ENCODE measurements around the gene CKS1B. TPM values are rescaled to one million over a fixed set of nuclear protein-coding genes. Genes with fewer than 3 reads are reported as not detected.

Gene CKS1B
- total and polyA plus RNA-seq, 10 donors = 15.7 to 51.5 (median 27.5) TPM

GRCh38 chr1:155024315-155024714 lies 49.8 kb downstream of the CKS1B start:
- H3K36me3 ChIP-seq = no peaks in the 10 kb centered on the region
- H3K9me3 ChIP-seq = no peaks in the 10 kb centered on the region
- no peaks in the 10 kb centered on the region for H3K27me3 ChIP-seq (replicated peaks in 1 of 7)
- DNase-seq = no peak
- TF ChIP-seq POLR2A (IDR thresholded peaks at IDR 0.05) = no peak
- no peak for TF ChIP-seq CTCF (IDR thresholded peaks at IDR 0.05 in 8 of 11, conservative IDR thresholded peaks at IDR 0.05 in 3 of 11)
- no peak for TF ChIP-seq POLR2AphosphoS5 (IDR thresholded peaks at IDR 0.05)
- peaks cover 0 to 22% (median 3%) of the 10 kb centered on the region in 6 donors for H3K4me1 ChIP-seq
- no peak overlapping the region for H3K4me3 ChIP-seq
- intact Hi-C loops (cut with DNase I; ENCODE audit: low total_unique reads) = no loop called here
- WGBS, 5 donors = 86 to 92% (median 91%) methylated on average over 7 to 9 of the region's 9 CpGs
- no peak overlapping the region for H3K27ac ChIP-seq

GRCh38 chr1:155026154-155026553 lies 51.7 kb downstream of the CKS1B start:
- DNase-seq = no peak
- 69 to 82% (median 81%) methylated on average over 8 to 9 of the region's 9 CpGs for WGBS, 5 donors
- Histone ChIP-seq H3K27me3 (replicated peaks in 1 of 7) (no peaks in the 10 kb centered on the region), H3K36me3 (no peaks in the 10 kb centered on the region), H3K4me3 (no peak overlapping the region), H3K4me1 (peaks cover 0 to 15% (median 0%) of the 10 kb centered on the region in 6 donors), H3K9me3 (no peaks in the 10 kb centered on the region), H3K27ac (no peak overlapping the region)
- intact Hi-C loops (cut with DNase I; ENCODE audit: low total_unique reads) = no loop called here
- TF ChIP-seq POLR2AphosphoS5 (IDR thresholded peaks at IDR 0.05) = no peak
- no peak for TF ChIP-seq CTCF (IDR thresholded peaks at IDR 0.05 in 8 of 11, conservative IDR thresholded peaks at IDR 0.05 in 3 of 11)
- no peak for TF ChIP-seq POLR2A (IDR thresholded peaks at IDR 0.05)

GRCh38 chr1:155026588-155026987 lies 52.1 kb downstream of the CKS1B start:
- H3K27me3 ChIP-seq (replicated peaks in 1 of 7) = no peaks in the 10 kb centered on the region
- intact Hi-C loops (cut with DNase I; ENCODE audit: low total_unique reads) = no loop called here
- no peak overlapping the region for H3K4me3 ChIP-seq
- no peak overlapping the region for H3K27ac ChIP-seq
- H3K36me3 ChIP-seq = no peaks in the 10 kb centered on the region
- H3K9me3 ChIP-seq = no peaks in the 10 kb centered on the region
- H3K4me1 ChIP-seq = peaks cover 0 to 15% (median 0%) of the 10 kb centered on the region in 6 donors
- WGBS, 5 donors = 76 to 95% (median 93%) methylated on average over 6 of the region's 6 CpGs
- no peak for TF ChIP-seq POLR2AphosphoS5 (IDR thresholded peaks at IDR 0.05)
- TF ChIP-seq POLR2A (IDR thresholded peaks at IDR 0.05) = no peak
- no peak for TF ChIP-seq CTCF (IDR thresholded peaks at IDR 0.05 in 8 of 11, conservative IDR thresholded peaks at IDR 0.05 in 3 of 11)
- DNase-seq = no peak

Small RNA genes within 50 kb of the gene (microRNA-seq; reads per million reads assigned to microRNA genes)
- 0.57 to 1.1 (median 1.1) reads per million in 3 donors for gene MIR4258

Small RNA genes within 50 kb of the gene (small RNA-seq; reads per million reads assigned to genes)
- gene MIR4258 (0 reads per million in 4 donors), gene RF00017 (0 reads per million in 4 donors)

Other genes with a start within 250 kb of the CKS1B start
- gene KCNN3, start 104.4 kb upstream of the CKS1B start, total RNA-seq = 10 to 100 TPM in 3 of 7 donors, 1 to 10 TPM in 4; 3.8 to 15.1 (median 10.0) TPM
- under 1 TPM; 0.13 to 0.54 (median 0.53) TPM for gene KCNN3, start 104.4 kb upstream of the CKS1B start, polyA plus RNA-seq
- gene PMVK, start 38.0 kb upstream of the CKS1B start, total RNA-seq = 10 to 100 TPM; 12.4 to 50.6 (median 33.8) TPM
- 10 to 100 TPM; 30.3 to 68.8 (median 42.2) TPM for gene PMVK, start 38.0 kb upstream of the CKS1B start, polyA plus RNA-seq
- gene PBXIP1, start 18.6 kb upstream of the CKS1B start, total RNA-seq = 100 to 1,000 TPM in 3 of 7 donors, 10 to 100 TPM in 4; 70.2 to 125 (median 95.0) TPM
- gene PBXIP1, start 18.6 kb upstream of the CKS1B start, polyA plus RNA-seq = 10 to 100 TPM; 55.5 to 75.7 (median 62.2) TPM
- 10 to 100 TPM; 28.4 to 36.6 (median 35.5) TPM for gene PYGO2, start 12.9 kb upstream of the CKS1B start, total RNA-seq
- gene PYGO2, start 12.9 kb upstream of the CKS1B start, polyA plus RNA-seq = 10 to 100 TPM; 19.8 to 35.7 (median 19.9) TPM
- 100 to 1,000 TPM in 4 of 7 donors, 10 to 100 TPM in 3; 63.4 to 133 (median 108) TPM for gene SHC1, start 3.9 kb upstream of the CKS1B start, total RNA-seq
- 10 to 100 TPM; 36.8 to 49.8 (median 48.6) TPM for gene SHC1, start 3.9 kb upstream of the CKS1B start, polyA plus RNA-seq
- gene FLAD1, start 8.7 kb downstream of the CKS1B start, total RNA-seq = 10 to 100 TPM; 27.1 to 35.8 (median 30.3) TPM
- gene FLAD1, start 8.7 kb downstream of the CKS1B start, polyA plus RNA-seq = 10 to 100 TPM; 31.9 to 43.4 (median 40.1) TPM
- gene LENEP, start 18.9 kb downstream of the CKS1B start, total RNA-seq = under 1 TPM in 1 of 7 donors, not detected in 6; 0.60 TPM
- not detected for gene LENEP, start 18.9 kb downstream of the CKS1B start, polyA plus RNA-seq
- 10 to 100 TPM; 44.0 to 88.9 (median 68.8) TPM for gene ZBTB7B, start 28.1 kb downstream of the CKS1B start, total RNA-seq
- gene ZBTB7B, start 28.1 kb downstream of the CKS1B start, polyA plus RNA-seq = 10 to 100 TPM; 11.1 to 38.6 (median 13.4) TPM
- 1 to 10 TPM in 2 of 7 donors, under 1 TPM in 4, not detected in 1; 0.54 to 4.1 (median 0.71) TPM for gene DCST2, start 59.1 kb downstream of the CKS1B start, total RNA-seq
- gene DCST2, start 59.1 kb downstream of the CKS1B start, polyA plus RNA-seq = 1 to 10 TPM; 1.0 to 2.1 (median 1.7) TPM
- not detected for gene DCST1, start 59.1 kb downstream of the CKS1B start, total RNA-seq
- gene DCST1, start 59.1 kb downstream of the CKS1B start, polyA plus RNA-seq = not detected
- gene ADAM15, start 76.6 kb downstream of the CKS1B start, total RNA-seq = 100 to 1,000 TPM in 2 of 7 donors, 10 to 100 TPM in 5; 70.8 to 205 (median 84.6) TPM
- 100 to 1,000 TPM in 2 of 3 donors, 10 to 100 TPM in 1; 76.4 to 313 (median 286) TPM for gene ADAM15, start 76.6 kb downstream of the CKS1B start, polyA plus RNA-seq
- gene EFNA4, start 89.1 kb downstream of the CKS1B start, total RNA-seq = 1 to 10 TPM; 4.6 to 7.7 (median 6.0) TPM
- gene EFNA4, start 89.1 kb downstream of the CKS1B start, polyA plus RNA-seq = 1 to 10 TPM; 7.3 to 9.5 (median 8.7) TPM
- 1 to 10 TPM in 6 of 7 donors, not detected in 1; 1.6 to 4.3 (median 2.4) TPM for gene EFNA3, start 104.2 kb downstream of the CKS1B start, total RNA-seq
- gene EFNA3, start 104.2 kb downstream of the CKS1B start, polyA plus RNA-seq = 1 to 10 TPM; 1.4 to 2.0 (median 1.7) TPM
- gene EFNA1, start 153.2 kb downstream of the CKS1B start, total RNA-seq = 10 to 100 TPM in 5 of 7 donors, 1 to 10 TPM in 2; 8.0 to 19.4 (median 10.3) TPM
- gene EFNA1, start 153.2 kb downstream of the CKS1B start, polyA plus RNA-seq = 1 to 10 TPM; 3.7 to 8.0 (median 7.8) TPM
- gene SLC50A1, start 161.2 kb downstream of the CKS1B start, total RNA-seq = 10 to 100 TPM; 28.4 to 41.4 (median 38.2) TPM
- 10 to 100 TPM; 60.1 to 73.8 (median 72.5) TPM for gene SLC50A1, start 161.2 kb downstream of the CKS1B start, polyA plus RNA-seq
- gene DPM3, start 165.8 kb downstream of the CKS1B start, total RNA-seq = 10 to 100 TPM; 25.0 to 62.4 (median 49.9) TPM
- gene DPM3, start 165.8 kb downstream of the CKS1B start, polyA plus RNA-seq = 100 to 1,000 TPM; 205 to 262 (median 229) TPM
- 100 to 1,000 TPM; 113 to 154 (median 136) TPM for gene KRTCAP2, start 198.6 kb downstream of the CKS1B start, total RNA-seq
- 100 to 1,000 TPM; 193 to 203 (median 200) TPM for gene KRTCAP2, start 198.6 kb downstream of the CKS1B start, polyA plus RNA-seq
- gene TRIM46, start 199.2 kb downstream of the CKS1B start, total RNA-seq = 1 to 10 TPM in 6 of 7 donors, under 1 TPM in 1; 0.83 to 3.6 (median 1.6) TPM
- under 1 TPM; 0.35 to 0.77 (median 0.46) TPM for gene TRIM46, start 199.2 kb downstream of the CKS1B start, polyA plus RNA-seq
- gene THBS3, start 233.2 kb downstream of the CKS1B start, total RNA-seq = 10 to 100 TPM; 14.3 to 22.6 (median 20.5) TPM
- gene THBS3, start 233.2 kb downstream of the CKS1B start, polyA plus RNA-seq = 10 to 100 TPM; 10.2 to 31.2 (median 27.7) TPM
- 10 to 100 TPM; 28.2 to 40.9 (median 33.2) TPM for gene MTX1, start 234.0 kb downstream of the CKS1B start, total RNA-seq
- gene MTX1, start 234.0 kb downstream of the CKS1B start, polyA plus RNA-seq = 10 to 100 TPM; 43.7 to 48.4 (median 44.5) TPM

Data from spleen (tissue), 11 donors.